Calu3 (cell line): Measurements from ENCODE around the gene SLC16A7. TPM values are rescaled to one million over a fixed set of nuclear protein-coding genes. Genes with fewer than 3 reads are reported as not detected.

Source experiments
- BruUV-seq: library from RNA; stranded (reverse); fragments of 400-500 nt; replicated peaks from 2 replicates; lab custom pipeline; 2021; lab: Mats Ljungman, UMichigan
- CTCF ChIA-PET: fragments of 300-600 bp; sonication (Branson Sonifier 250); formaldehyde crosslinking; loops from one replicate; lab custom pipeline; 2022; ENCODE audit warnings: antibody characterized with exemption; lab: Charles Lee
- DNase-seq: peaks from one replicate; pipeline ENCODE4 v3.0.0; 2022
- H3K27ac Mint-ChIP-seq: one replicate; pipeline ENCODE4 v1.8.0; 2022; ENCODE audit warnings: mixed read lengths; ENCODE audit not compliant: unreplicated experiment
- H3K27me3 Mint-ChIP-seq: one replicate; pipeline ENCODE4 v1.8.0; 2022; ENCODE audit warnings: mixed read lengths; ENCODE audit not compliant: unreplicated experiment
- H3K36me3 Mint-ChIP-seq: one replicate; pipeline ENCODE4 v1.8.0; 2022; ENCODE audit warnings: mild to moderate bottlenecking, moderate library complexity, mixed read lengths; ENCODE audit not compliant: insufficient read depth, unreplicated experiment
- H3K4me1 Mint-ChIP-seq: one replicate; pipeline ENCODE4 v1.8.0; 2022; ENCODE audit warnings: mild to moderate bottlenecking, low read depth, mixed read lengths; ENCODE audit not compliant: unreplicated experiment
- H3K4me3 Mint-ChIP-seq: one replicate; pipeline ENCODE4 v1.8.0; 2022; ENCODE audit warnings: mild to moderate bottlenecking, low read depth, moderate library complexity, mixed read lengths; ENCODE audit not compliant: unreplicated experiment
- H3K9me3 Mint-ChIP-seq: one replicate; pipeline ENCODE4 v1.8.0; 2022; ENCODE audit warnings: low read depth, mixed read lengths; ENCODE audit not compliant: unreplicated experiment
- intact Hi-C: fragments of 100-400 bp; cut with micrococcal nuclease; formaldehyde crosslinking; loops from one replicate; pipeline ENCODE4 v1.10.0; 2022; ENCODE audit not compliant: unreplicated experiment
- total RNA-seq: library from RNA; stranded (reverse); gene quantifications from 2 replicates; pipeline ENCODE4 v1.2.3, GENCODE V29; 2022
- TF ChIP-seq, protein P1 (sequence below): fragments of 200-600 bp; IDR thresholded peaks from one replicate; pipeline ENCODE4 v1.8.0; 2022; ENCODE audit warnings: antibody characterized with exemption; ENCODE audit not compliant: unreplicated experiment

SLC16A7 gene
- total RNA-seq, 1 experiment from 2014 or later: 58.6 TPM

DNA sequence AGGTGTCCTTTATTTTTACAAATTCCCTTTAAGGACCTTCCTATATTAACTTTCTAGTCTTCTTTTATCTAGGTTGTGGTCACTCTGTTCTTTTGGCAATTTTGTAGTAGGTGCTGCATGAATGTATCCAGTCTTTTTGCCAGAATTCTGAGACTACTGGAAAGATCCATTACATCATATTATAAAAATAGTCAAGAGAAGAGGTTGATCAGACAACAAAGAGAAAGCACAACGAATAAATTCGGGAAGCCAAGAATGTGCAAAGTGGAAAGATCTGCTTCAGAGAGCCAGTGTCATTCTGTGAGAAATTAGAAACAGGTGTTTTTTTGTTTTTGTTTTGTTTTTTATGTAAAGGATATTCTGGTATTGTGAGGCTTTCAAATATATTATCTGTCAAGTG, 15.8 kb upstream of the SLC16A7 start:
- H3K9me3 Mint-ChIP-seq: no peaks in the 10 kb centered on the region
- intact Hi-C loops: no loop called here
- no peak overlapping the region for H3K27ac Mint-ChIP-seq

DNA sequence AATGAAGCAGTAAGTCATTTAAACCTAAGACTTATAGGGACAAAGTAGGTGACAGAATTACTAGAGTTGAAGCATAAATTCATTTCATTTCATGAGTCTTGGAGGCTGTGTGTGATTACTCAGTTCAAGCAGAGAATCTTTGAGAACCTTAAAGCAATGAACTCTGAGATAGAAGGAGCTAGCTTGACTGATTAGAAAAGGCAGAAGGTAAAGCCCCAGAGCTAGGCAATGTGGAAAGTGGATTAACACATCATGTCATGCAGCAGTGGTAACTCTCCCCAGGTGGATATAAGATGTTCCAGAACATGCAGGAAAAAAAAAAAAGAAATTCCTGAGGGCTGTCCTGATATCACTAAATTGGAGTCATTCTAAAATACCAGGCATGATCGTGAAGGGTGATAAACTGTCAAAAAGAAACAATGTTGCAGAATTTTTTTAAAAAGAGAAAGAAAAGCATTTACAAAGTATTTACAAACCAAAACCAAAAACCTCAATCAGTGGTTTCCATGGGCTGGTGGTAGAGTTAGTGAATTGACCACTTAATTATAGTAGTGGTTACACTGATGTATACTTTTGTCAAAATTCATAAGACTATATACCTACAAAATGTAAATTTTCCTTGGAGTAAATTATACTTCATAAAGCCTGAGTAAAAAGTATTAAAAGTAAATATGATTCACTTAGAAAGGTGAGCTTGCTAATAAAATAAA, 12.7 kb upstream of the SLC16A7 start:
- Mint-ChIP-seq H3K4me1 (no peaks in the 10 kb centered on the region), H3K4me3 (no peak overlapping the region), H3K27ac (no peak overlapping the region), H3K27me3 (no peaks in the 10 kb centered on the region), H3K36me3 (no peaks in the 10 kb centered on the region), H3K9me3 (no peaks in the 10 kb centered on the region)
- no TSS peak for BruUV-seq
- CTCF ChIA-PET: no interaction called here
- no peak for DNase-seq
- TF ChIP-seq, protein P1, sequence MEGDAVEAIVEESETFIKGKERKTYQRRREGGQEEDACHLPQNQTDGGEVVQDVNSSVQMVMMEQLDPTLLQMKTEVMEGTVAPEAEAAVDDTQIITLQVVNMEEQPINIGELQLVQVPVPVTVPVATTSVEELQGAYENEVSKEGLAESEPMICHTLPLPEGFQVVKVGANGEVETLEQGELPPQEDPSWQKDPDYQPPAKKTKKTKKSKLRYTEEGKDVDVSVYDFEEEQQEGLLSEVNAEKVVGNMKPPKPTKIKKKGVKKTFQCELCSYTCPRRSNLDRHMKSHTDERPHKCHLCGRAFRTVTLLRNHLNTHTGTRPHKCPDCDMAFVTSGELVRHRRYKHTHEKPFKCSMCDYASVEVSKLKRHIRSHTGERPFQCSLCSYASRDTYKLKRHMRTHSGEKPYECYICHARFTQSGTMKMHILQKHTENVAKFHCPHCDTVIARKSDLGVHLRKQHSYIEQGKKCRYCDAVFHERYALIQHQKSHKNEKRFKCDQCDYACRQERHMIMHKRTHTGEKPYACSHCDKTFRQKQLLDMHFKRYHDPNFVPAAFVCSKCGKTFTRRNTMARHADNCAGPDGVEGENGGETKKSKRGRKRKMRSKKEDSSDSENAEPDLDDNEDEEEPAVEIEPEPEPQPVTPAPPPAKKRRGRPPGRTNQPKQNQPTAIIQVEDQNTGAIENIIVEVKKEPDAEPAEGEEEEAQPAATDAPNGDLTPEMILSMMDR: no peak
- intact Hi-C loops: no loop called here

More for the DNA sequence above, 15.8 kb upstream of the SLC16A7 start:
- DNase-seq: no peak
- Mint-ChIP-seq H3K4me1 (no peaks in the 10 kb centered on the region), H3K4me3 (no peak overlapping the region), H3K27me3 (no peaks in the 10 kb centered on the region), H3K36me3 (no peaks in the 10 kb centered on the region)
- TF ChIP-seq, protein P1: no peak
- CTCF ChIA-PET: no interaction called here
- BruUV-seq: no TSS peak

DNA sequence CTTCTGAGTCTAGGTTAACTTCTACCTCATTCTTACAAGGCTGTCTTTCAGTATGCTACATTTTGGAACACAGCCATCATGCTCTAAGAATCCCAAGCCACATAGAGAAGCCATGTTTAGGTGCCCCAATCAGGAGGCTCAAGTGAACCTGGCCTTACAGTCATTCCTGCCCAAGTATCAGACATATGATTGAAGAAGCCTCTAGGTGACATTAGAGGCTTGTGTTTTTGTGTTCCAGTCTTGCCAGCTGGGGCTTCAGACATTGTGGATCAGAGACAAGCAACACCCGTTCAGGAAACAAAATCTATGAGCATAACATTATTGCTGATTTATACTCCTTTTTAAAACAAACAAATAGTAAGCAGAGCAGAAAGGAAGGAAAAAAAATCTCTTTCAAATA, 8.1 kb upstream of the SLC16A7 start:
- Mint-ChIP-seq H3K4me1 (no peaks in the 10 kb centered on the region), H3K9me3 (no peaks in the 10 kb centered on the region), H3K27me3 (no peaks in the 10 kb centered on the region), H3K4me3 (no peak overlapping the region), H3K27ac (no peak overlapping the region), H3K36me3 (no peaks in the 10 kb centered on the region)
- CTCF ChIA-PET: no interaction called here
- DNase-seq: no peak
- intact Hi-C loops: no loop called here
- TF ChIP-seq, protein P1: no peak
- no TSS peak for BruUV-seq

GRCh38 chr12:59593761-59594160, 2.1 kb upstream of the SLC16A7 start:
- DNase-seq: no peak
- TF ChIP-seq, protein P1: no peak
- Mint-ChIP-seq H3K27me3 (no peaks in the 10 kb centered on the region), H3K36me3 (peaks cover 26% of the 10 kb centered on the region), H3K4me1 (peaks cover 39% of the 10 kb centered on the region), H3K27ac (no peak overlapping the region), H3K9me3 (no peaks in the 10 kb centered on the region), H3K4me3 (no peak overlapping the region)
- CTCF ChIA-PET: no interaction called here
- intact Hi-C loops: loop anchor here (2.0 kb wide), 1 partner anchor 191 kb away; no protein-coding TSS in a partner anchor
- no TSS peak for BruUV-seq
